ENCODE data around the gene JPH2.

- TF ChIP-seq CTCF (IDR thresholded peaks at IDR 0.05; ENCODE audit: low read length) (no peak), EZH2 (optimal IDR thresholded peaks at IDR 0.05; ENCODE audit: low read depth, low read length) (no peak), EZH2phosphoT487 (IDR thresholded peaks at IDR 0.05; ENCODE audit: low read length) (no peak)
Observed at GRCh38 chr20:44231713-44232468, 44.9 kb upstream of the JPH2 start.
